T-helper 17 cell (primary cell): Measurements from ENCODE around the gene SOS2. TPM values are rescaled to one million over a fixed set of nuclear protein-coding genes. Genes with fewer than 3 reads are reported as not detected.
"Not testable (repeated sequence)": the region's sequence is repeated elsewhere in the genome, so short reads cannot be mapped to it uniquely, and the experiment has no call there.

Experiments used
- ATAC-seq: fragments of 150-1000 bp; cut with Tn5 transposase; 2 replicates; pipeline ENCODE4 v1.10.0; 2021; ENCODE audit warnings: mild to moderate bottlenecking, moderate library complexity
- DNase-seq, 3 donors: peaks; one replicate each; pipeline versions ENCODE4 v3.0.0 to v3.0.0-alpha.2; 2020 to 2021
- H3K9me3 ChIP-seq: one replicate; pipeline ENCODE4 v1.7.0; 2013; ENCODE audit warnings: low read length, mild to moderate bottlenecking; ENCODE audit not compliant: control insufficient read depth, poor library complexity, severe bottlenecking
- H3K27ac Mint-ChIP-seq: one replicate; pipeline ENCODE4 v1.8.0; 2022; ENCODE audit warnings: mild to moderate bottlenecking, moderate library complexity, mixed read lengths
- H3K27me3 Mint-ChIP-seq: one replicate; pipeline ENCODE4 v1.8.0; 2022; ENCODE audit warnings: mixed read lengths
- H3K36me3 Mint-ChIP-seq: one replicate; pipeline ENCODE4 v1.8.0; 2022; ENCODE audit warnings: low read depth, mixed read lengths
- H3K4me1 Mint-ChIP-seq: one replicate; pipeline ENCODE4 v1.8.0; 2022; ENCODE audit warnings: mild to moderate bottlenecking, mixed read lengths
- H3K4me3 Mint-ChIP-seq: one replicate; pipeline ENCODE4 v1.8.0; 2022; ENCODE audit warnings: mild to moderate bottlenecking, moderate library complexity, mixed read lengths
- total RNA-seq, 4 donors: library from RNA in 2 of 4; stranded (reverse) in 2 of 4; gene quantifications; one replicate each; pipeline ENCODE4 v1.2.3 and lab custom pipeline; 2022 to 2026

Gene SOS2
- total RNA-seq, 2 donors from 2014 or later = 33.8 to 40.3 TPM

DNA sequence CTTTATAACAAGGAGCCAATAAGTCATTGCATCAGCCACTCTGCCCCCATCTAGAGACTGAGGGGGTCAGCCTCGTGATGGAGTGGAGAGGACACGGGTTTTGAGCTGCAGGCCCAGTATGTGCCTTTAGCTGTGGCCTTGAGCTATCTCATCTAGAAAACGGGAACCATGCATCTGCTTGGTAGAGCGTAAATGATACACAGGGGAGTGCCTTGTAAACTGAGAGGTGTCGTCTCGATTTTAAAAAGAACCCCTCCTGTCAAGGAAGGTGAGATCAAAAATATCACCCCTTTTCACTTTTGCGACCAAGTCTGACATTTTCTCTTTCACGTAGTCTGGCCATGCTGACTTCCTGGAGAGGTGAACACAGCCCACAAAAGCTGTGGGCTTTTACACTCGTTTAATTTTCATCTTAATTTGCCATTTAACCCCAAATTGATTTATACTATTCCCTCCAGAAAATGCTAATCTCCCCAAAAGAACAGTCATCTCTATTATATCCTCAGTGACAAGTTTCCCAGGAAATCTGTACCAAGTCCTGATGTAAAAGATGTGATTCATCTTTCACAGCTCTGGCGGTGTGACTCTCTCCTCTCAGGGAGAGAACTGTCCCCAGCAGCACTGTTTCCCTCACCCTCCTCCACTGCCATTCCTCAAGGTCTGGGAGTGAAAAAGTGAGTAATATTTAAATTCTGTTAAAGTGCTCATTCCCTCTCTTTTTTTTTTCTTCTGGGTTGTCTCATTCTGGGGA is 145.6 kb downstream of the SOS2 start:
- H3K36me3 Mint-ChIP-seq = peaks cover 2% of the 10 kb centered on the region
- no peak for ATAC-seq
- no peaks in the 10 kb centered on the region for H3K9me3 ChIP-seq
- H3K27ac Mint-ChIP-seq = peak overlapping the region; percentile 100
- no peak for DNase-seq
- H3K27me3 Mint-ChIP-seq = no peaks in the 10 kb centered on the region
- H3K4me1 Mint-ChIP-seq = peaks cover 58% of the 10 kb centered on the region
- H3K4me3 Mint-ChIP-seq = peak overlapping the region; percentile 80

DNA sequence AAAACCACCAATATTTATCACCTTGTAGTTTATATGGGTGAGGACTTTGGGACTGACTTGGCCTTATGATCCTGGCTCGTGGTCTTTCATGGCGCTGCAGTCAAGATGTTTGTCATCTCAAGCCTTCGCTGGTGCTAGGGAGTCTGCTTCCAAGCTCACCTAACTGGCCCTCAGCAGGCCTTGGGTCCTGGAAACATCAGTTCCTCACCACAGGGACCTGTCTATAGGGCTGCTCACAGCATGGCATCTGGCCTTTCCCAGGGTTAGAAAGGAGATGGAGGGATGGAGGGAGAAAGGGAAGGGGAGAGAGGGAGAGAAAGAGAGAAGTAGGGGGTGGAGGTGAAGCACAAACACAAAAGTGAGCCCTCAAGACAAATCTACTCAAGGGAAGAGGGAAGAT is 146.7 kb downstream of the SOS2 start:
- H3K9me3 ChIP-seq = no peaks in the 10 kb centered on the region
- Mint-ChIP-seq H3K36me3 (no peaks in the 10 kb centered on the region), H3K4me3 (peak overlapping the region; percentile 79), H3K27me3 (no peaks in the 10 kb centered on the region), H3K27ac (peak overlapping the region; percentile 100), H3K4me1 (peaks cover 55% of the 10 kb centered on the region)
- no peak for DNase-seq
- no peak for ATAC-seq

DNA sequence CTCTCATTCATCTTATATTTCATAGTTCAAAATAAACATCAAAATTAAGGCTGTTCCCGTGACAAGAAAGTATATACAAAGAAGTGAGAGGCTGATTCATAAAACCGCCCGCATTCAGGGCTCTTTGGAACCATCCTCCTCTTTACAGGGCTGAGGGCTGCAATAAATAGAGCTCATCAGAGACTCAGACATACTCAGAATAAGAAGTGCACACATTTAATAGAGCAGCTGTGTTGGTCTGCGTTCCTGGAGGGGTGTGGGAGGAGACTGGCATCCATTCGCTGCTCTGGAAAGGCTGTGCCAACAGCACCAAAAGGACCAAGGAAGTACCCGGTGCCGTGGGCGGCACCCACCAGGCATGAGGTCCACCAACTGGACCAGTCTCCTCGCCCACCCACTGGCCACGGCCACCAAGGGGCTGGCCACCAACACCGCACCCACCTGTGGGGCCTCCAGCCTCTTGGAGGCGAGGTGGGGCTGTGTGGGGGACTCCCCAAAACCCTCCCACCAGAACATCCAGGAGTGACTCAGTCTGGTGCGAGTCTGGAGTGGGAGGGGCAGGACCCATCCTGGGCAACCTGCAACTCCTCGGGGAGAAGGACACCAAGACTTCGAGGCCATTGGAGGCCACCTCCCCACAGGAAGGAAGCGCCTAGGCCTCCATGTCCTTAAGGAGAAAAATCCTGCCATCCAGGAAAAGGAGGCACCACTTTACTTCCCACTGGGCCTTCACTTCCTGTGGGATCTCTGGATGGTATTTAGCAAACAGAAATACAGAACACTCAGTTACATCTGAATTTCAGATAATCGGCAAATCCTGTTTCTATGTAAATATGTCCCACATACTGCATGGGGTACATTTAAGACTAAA is 147.7 kb downstream of the SOS2 start:
- H3K4me1 Mint-ChIP-seq = peaks cover 55% of the 10 kb centered on the region

DNA sequence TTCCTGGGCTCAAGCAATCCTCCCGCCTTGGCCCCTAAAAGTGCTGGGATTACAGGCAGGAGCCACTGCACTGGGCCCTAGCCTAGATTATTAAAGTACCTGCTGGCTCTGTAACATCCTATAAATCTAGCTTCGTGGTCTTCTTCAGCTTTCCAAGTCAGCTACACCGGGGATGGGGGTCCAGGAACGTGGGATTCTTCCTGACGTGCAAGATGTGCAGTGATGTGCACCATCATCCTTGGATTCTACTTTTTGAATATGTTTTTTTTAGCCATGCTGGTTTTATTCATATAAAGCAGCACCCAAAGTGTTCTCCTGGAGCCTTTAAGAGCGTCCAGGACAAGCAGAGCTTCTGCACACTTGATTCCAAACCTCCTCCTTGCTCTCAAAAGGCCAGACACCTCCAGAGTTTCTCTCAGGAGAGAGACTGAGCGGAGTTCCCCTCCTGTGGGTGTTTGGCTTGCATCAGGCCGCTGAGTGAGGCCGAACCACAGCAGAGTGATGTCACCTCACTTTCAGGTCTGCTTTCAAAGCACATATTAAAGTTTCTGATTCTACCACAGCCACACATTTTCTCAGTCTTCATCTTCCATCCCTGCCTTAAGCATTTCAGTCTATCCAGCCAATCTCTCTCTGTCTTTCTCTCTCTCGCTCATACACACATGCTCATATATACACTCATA is 148.5 kb downstream of the SOS2 start:
- H3K36me3 Mint-ChIP-seq = no peaks in the 10 kb centered on the region
- ATAC-seq = peak; percentile 85
- H3K4me3 Mint-ChIP-seq = peak overlapping the region; percentile 88
- H3K4me1 Mint-ChIP-seq = peaks cover 52% of the 10 kb centered on the region
- no peaks in the 10 kb centered on the region for H3K9me3 ChIP-seq
- peak; percentile 55 to 77 (median 73) for DNase-seq
- peak overlapping the region; percentile 100 for H3K27ac Mint-ChIP-seq
- no peaks in the 10 kb centered on the region for H3K27me3 Mint-ChIP-seq

More for the DNA sequence above, 147.7 kb downstream of the SOS2 start:
- Mint-ChIP-seq H3K4me3 (peak overlapping the region; percentile 88), H3K27ac (peak overlapping the region; percentile 100), H3K36me3 (no peaks in the 10 kb centered on the region), H3K27me3 (no peaks in the 10 kb centered on the region)
- peak; percentile 52 for ATAC-seq
- H3K9me3 ChIP-seq = no peaks in the 10 kb centered on the region
- peak in 2 of 3 donors; percentile 39 to 61 for DNase-seq

DNA sequence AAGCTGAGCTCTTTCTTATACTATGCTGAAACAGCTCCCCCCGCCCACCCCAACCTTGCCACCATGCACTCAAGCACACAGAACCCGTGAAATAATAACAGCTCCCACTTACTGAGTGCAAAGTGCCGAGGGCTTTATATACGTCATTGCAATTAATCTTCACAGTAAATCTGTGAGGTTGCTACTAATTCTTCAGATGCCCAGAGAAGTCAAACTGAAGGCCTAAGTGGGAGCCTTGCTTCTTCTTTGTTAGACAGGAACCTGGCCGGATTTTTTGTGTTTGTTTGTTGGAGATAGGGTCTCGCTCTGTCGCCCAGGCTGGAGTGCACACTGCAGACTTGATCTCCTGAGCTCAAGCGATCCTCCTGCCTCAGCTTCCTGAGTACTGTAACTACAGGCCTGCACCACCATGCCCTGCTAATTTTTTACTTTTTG is 149.1 kb downstream of the SOS2 start:
- no peaks in the 10 kb centered on the region for H3K36me3 Mint-ChIP-seq
- H3K27me3 Mint-ChIP-seq = no peaks in the 10 kb centered on the region
- ATAC-seq = peak; percentile 65
- peak overlapping the region; percentile 100 for H3K27ac Mint-ChIP-seq
- peak in 2 of 3 donors; percentile 52 to 54 for DNase-seq
- peak overlapping the region; percentile 88 for H3K4me3 Mint-ChIP-seq
- no peaks in the 10 kb centered on the region for H3K9me3 ChIP-seq
- peaks cover 48% of the 10 kb centered on the region for H3K4me1 Mint-ChIP-seq

DNA sequence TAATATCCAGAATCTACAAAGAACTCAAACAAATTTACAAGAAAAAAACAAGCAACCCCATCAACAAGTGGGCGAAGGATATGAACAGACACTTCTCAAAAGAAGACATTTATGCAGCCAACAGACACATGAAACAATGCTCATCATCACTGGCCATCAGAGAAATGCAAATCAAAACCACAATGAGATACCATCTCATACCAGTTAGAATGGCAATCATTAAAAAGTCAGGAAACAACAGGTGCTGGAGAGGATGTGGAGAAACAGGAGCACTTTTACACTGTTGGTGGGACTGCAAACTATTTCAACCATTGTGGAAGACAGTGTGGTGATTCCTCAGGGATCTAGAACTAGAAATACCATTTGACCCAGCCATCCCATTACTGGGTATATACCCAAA is 152.3 kb downstream of the SOS2 start:
- H3K36me3 Mint-ChIP-seq, H3K9me3 ChIP-seq, ATAC-seq, H3K27me3 Mint-ChIP-seq, H3K4me3 Mint-ChIP-seq, DNase-seq: not testable (repeated sequence)
- H3K27ac Mint-ChIP-seq = peak overlapping the region; percentile 32
- peaks cover 27% of the 10 kb centered on the region for H3K4me1 Mint-ChIP-seq

DNA sequence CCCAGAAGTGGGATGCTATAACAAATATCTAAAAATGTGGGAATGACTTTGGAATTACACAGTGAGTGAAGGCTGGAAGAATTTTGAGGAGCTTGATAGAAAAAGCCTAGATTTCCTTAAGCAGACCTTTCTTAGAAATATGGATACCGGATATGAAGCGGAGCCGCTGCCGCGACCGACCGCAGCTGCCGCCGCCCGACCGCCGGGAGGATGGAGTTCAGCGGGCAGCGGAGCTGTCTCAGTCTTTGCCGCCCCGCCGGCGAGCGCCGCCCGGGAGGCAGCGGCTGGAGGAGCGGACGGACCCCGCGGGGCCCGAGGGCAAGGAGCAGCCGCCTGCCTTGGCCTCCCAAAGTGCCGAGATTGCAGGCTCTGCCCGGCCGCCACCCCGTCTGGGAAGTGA is 157.7 kb downstream of the SOS2 start:
- not testable (repeated sequence) for ATAC-seq, H3K36me3 Mint-ChIP-seq, DNase-seq, H3K27me3 Mint-ChIP-seq, H3K4me3 Mint-ChIP-seq, H3K9me3 ChIP-seq, H3K27ac Mint-ChIP-seq
- peaks cover 12% of the 10 kb centered on the region for H3K4me1 Mint-ChIP-seq

DNA sequence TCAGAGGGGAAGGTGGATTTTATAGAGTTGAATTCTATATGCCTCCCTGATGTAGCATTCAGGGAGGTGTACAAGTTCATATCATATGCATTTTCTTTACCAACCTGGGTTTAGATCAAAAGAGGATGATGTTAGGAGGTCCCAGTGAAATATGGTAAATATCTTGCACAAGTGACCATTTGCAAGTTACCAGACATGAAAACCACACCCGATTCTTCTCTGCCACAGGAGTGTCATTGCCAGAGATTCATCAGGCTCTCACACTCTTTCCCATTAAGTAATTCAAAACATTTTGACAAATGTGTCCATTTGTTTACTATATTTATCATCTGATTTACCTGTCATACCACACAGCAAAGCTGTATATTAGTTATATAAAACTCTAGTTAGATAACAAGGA is 159.0 kb downstream of the SOS2 start:
- peaks cover 11% of the 10 kb centered on the region for H3K4me1 Mint-ChIP-seq
- H3K9me3 ChIP-seq = no peaks in the 10 kb centered on the region
- peaks cover 4% of the 10 kb centered on the region for H3K36me3 Mint-ChIP-seq
- no peak overlapping the region for H3K27ac Mint-ChIP-seq
- no peak for ATAC-seq
- no peak overlapping the region for H3K4me3 Mint-ChIP-seq
- DNase-seq = no peak
- H3K27me3 Mint-ChIP-seq = no peaks in the 10 kb centered on the region

DNA sequence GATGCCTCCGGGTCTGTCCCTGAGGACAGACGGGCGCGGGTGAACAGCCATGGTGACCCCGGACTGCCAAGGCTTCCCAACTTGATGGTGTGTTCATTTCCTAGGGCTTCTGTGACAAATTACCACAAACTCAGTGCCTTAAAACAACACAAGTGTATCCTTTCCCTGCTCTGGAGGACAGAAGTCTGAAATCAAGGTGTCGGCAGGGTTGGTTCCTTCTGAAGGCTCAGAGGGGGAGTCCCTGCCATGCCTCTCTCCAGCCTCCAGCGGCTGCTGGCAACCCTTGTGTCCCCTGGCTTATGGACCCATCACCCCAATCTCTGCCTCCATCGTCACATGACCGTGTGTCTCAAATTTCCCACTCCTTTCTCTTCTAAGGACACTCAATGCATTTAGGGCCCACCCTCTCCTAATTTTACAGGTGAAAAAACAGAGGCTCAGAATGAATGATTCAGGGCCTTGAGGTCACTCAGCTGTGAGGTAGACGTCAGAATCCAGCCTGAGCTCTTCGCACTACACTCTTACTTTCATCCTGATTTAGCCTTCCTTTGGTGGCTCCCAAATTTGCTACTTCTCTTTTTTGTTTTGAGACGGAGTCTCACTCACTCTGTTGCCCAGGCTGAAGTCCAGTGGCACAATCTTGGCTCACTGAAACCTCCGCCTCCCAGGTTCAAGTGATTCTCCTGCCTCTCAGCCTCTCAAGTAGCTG is 160.4 kb downstream of the SOS2 start:
- H3K9me3 ChIP-seq = no peaks in the 10 kb centered on the region
- peaks cover 2% of the 10 kb centered on the region for H3K36me3 Mint-ChIP-seq
- peaks cover 14% of the 10 kb centered on the region for H3K4me1 Mint-ChIP-seq
- ATAC-seq = no peak
- no peak for DNase-seq
- no peak overlapping the region for H3K4me3 Mint-ChIP-seq
- H3K27me3 Mint-ChIP-seq = no peaks in the 10 kb centered on the region
- H3K27ac Mint-ChIP-seq = peak overlapping the region; percentile 81

DNA sequence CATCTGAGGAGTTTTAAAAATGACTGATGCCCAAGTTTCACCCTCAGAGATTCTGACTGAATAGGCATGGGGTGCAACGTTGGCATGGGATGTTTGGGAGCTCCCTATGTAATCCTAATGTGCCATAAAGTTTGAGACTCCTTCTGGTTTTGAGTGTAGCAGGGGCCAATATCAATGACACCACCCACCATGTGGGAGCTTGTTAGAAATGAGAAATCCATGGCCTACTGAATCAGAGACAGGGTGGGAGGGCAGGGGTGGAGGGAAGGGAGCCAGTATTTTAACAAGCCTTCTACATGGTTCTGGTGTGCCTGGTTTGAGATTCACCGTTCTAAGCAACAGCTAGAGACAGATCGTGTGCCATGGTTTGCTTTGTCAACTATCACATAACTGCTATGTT is 161.1 kb downstream of the SOS2 start:
- Mint-ChIP-seq H3K4me3 (no peak overlapping the region), H3K27me3 (no peaks in the 10 kb centered on the region), H3K27ac (peak overlapping the region; percentile 81), H3K36me3 (peaks cover 2% of the 10 kb centered on the region), H3K4me1 (peaks cover 20% of the 10 kb centered on the region)
- no peak for ATAC-seq
- H3K9me3 ChIP-seq = no peaks in the 10 kb centered on the region
- no peak for DNase-seq

DNA sequence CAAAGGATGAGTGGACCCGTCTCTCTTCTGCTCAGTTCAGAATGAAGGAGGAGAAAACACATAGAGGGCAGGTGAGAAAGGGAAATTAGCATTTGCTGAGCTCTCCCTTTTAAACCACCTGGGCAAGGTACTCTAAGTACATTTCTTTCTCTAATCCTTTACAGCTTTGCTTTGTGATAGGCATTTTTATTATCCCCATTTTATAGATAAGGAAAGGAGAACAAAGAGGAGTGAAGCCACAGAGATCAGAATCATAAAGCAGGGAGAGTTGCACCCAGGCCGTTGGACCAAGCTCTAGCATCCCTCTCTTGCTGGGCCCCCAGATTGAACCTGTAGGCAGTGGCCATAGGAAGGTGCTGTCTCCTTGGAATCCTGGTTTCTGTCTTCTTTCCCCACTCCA is 162.1 kb downstream of the SOS2 start:
- ATAC-seq (no peak), DNase-seq (no peak)
- no peak overlapping the region for H3K27ac Mint-ChIP-seq
- no peaks in the 10 kb centered on the region for H3K27me3 Mint-ChIP-seq
- no peaks in the 10 kb centered on the region for H3K9me3 ChIP-seq
- H3K36me3 Mint-ChIP-seq = peaks cover 2% of the 10 kb centered on the region
- peaks cover 29% of the 10 kb centered on the region for H3K4me1 Mint-ChIP-seq
- H3K4me3 Mint-ChIP-seq = no peak overlapping the region

DNA sequence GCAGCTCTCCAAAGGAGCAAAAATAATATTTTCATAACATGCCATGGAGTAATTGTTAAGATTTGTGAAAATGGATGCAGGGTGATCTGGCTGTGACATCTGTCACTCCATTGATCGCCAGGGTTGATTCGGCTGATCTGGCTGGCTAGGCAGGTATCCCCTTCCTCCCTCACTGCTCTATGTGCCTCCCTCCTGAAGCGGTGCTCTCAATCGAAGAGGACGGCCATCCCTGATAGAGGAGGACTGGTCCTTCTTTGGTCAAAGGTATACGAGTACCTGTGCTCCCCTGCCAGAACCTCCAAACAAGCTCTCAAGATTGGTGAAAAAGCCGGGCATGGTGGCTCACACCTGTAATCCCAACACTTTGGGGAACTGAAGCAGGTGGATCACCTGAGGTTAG is 162.9 kb downstream of the SOS2 start:
- H3K9me3 ChIP-seq = no peaks in the 10 kb centered on the region
- Mint-ChIP-seq H3K4me3 (no peak overlapping the region), H3K27me3 (no peaks in the 10 kb centered on the region), H3K27ac (no peak overlapping the region), H3K36me3 (peaks cover 2% of the 10 kb centered on the region), H3K4me1 (peaks cover 33% of the 10 kb centered on the region)
- ATAC-seq = no peak
- DNase-seq = no peak
